GM19043 (cell line): ENCODE data around the gene IL23A.
A peak's percentile ranks its signal among the peaks of the same experiment; 100 is the strongest.
"Not testable (repeated sequence)": the region's sequence is repeated elsewhere in the genome, so short reads cannot be mapped to it uniquely, and the experiment has no call there.

Experiments
- ATAC-seq: cut with Tn5 transposase; IDR thresholded peaks from one replicate; pipeline ENCODE4 v1.9.1; 2021; ENCODE audit warnings: low read depth; ENCODE audit not compliant: unreplicated experiment

IL23A gene, protein sequence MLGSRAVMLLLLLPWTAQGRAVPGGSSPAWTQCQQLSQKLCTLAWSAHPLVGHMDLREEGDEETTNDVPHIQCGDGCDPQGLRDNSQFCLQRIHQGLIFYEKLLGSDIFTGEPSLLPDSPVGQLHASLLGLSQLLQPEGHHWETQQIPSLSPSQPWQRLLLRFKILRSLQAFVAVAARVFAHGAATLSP

GRCh38 chr12:56338308-56339157 lies at the start of gene IL23A:
TSS of gene IL23A (plus strand) at chr12:56338884. CDS start at chr12:56339045, 161 bp downstream.
- ATAC-seq = no peak

DNA sequence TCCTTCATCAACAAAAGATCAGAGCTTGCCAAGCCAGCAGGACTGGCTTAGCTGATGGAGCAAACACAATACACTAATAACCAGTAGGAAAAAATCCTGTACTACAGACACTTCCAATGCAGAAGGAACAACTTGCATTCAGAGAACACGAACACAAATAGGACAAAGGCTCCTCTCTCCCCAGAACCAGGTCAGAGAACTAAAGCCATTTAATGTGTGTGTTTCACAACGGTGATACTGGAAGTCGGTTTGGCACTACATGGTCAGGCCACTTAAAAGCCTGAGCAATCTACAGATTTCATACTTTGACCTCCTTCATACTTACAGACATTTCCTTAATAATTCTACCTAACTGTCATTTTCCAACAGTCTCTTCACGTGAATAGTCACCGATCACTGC lies 44.9 kb upstream of the IL23A start:
- no peak for ATAC-seq

DNA sequence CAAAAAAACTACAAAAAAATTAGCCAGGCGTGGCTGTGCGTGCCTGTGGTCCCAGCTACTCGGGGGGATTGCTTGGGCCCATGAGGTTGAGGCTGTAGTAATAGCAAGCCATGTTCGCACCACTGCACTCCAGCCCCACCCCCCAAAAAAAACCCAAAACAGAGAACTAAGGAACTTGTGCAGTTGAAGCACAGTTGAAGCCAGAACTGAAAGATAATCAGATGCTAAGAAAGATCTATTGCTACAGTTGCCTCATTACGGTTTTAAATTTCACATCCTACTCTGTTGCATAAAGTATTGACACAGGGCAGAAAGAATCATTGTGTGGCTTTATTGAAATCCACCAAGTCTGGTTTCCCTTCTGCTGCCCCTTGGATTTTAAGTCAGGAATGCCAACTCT lies 42.4 kb upstream of the IL23A start:
- ATAC-seq = no peak

DNA sequence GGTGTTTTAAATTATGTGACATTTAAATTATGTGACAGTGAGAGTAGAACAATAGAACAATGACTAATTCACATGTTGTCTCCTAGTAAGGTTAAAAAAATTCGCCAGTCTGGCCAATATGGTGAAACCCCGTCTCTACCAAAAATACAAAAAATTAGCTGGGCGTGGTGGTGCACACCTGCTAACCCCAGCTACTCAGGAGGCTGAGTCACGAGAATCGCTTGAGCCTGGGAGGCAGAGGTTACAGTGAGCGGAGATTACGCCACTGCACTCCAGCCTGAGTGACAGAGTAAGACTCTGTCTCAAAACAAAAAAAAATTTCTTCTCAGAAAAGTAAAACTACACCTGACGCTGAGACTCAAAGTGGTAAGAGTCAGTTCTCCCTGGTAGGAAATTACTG lies 41.3 kb upstream of the IL23A start:
- no peak for ATAC-seq

DNA sequence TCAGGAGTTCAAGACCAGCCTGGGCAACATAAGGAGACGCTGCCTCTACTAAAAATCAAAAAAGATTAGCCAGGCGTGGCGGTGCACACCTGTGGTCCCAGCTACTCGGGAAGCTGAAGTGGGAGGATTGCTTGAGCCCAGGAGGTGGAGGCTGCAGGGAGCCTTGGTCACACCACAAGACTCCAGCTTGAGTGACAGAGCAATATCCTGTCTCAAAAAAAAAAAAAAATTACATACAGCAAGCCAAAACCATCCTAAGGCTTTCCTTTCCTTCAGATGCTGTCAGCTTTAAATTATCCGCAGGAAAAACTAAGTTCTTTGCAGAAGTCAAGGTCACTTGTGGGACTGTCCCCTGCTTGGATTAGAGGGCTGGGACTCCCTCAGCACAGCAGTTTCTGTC lies 39.9 kb upstream of the IL23A start:
- no peak for ATAC-seq

DNA sequence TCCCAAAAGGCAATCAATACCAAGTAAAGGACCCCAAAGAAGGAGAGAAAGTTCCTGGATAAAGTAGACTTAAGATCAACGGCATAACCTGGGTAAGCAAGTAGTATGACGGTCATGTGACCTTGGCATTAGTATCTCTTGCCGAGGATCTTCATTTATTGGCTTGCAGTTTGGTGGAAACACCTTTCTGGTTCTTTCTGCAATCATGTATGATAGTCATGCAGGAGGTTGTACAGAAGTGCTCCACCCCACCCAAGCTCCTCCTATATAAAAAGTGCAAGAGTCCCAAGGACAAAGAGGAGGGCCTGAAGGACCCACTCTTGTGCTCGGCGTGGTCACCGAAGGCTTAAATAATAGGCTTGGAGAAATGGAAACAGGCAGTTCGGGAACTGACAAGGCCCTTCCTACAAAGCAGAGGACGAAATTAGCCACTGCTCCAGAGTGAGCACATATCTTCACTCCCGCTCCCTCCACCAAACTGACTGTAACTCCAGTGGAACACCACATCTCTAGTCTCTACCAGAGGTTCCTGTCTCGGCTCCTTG lies 39.3 kb upstream of the IL23A start:
- ATAC-seq = no peak

GRCh38 chr12:56299853-56300643 lies 38.6 kb upstream of the IL23A start, which contains the start of gene CS:
TSS of gene CS (minus strand) at chr12:56300330. CDS start at chr12:56300201, 129 bp downstream.
- peak; percentile 95 for ATAC-seq

DNA sequence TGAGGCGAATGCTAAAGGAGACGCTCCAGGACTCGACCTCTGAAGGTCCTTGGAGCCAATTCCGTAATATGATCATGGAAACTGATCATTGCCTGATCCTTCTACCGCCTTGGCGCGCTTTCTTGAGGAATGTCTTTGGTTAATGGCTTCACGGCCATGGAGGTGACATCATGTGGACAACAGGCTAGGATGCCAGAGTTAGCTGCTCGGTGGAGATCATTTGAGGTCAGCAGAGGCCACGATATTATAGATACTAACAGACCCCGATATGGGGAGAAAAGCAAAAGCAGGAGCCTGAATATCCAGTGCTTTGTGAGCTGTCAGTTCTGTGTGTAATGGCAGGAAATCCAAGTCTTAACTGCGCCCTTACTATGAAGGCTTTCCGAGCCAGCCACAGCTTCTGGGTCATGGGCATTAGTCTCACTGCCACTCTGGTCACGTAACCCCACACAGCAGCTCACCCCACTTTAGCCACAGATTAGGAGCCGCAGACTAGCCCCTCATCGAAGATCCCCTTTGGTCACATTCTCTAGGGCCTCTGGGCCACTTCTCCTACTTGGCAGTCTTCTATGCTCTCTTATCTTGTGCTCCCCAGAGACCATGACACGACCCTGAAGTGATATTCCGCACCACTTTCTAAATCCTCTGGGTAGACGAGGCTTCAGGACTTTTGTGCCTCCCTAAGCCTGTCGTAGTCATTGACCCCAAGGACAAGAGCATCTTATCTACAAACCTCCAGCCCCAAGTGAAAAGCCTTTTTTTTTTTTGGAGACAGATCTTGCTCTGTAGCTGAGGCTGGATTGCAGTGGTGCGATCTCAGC lies 37.8 kb upstream of the IL23A start:
- ATAC-seq = no peak

- ATAC-seq = no peak
Measured at GRCh38 chr12:56304276-56304675, 34.4 kb upstream of the IL23A start.

DNA sequence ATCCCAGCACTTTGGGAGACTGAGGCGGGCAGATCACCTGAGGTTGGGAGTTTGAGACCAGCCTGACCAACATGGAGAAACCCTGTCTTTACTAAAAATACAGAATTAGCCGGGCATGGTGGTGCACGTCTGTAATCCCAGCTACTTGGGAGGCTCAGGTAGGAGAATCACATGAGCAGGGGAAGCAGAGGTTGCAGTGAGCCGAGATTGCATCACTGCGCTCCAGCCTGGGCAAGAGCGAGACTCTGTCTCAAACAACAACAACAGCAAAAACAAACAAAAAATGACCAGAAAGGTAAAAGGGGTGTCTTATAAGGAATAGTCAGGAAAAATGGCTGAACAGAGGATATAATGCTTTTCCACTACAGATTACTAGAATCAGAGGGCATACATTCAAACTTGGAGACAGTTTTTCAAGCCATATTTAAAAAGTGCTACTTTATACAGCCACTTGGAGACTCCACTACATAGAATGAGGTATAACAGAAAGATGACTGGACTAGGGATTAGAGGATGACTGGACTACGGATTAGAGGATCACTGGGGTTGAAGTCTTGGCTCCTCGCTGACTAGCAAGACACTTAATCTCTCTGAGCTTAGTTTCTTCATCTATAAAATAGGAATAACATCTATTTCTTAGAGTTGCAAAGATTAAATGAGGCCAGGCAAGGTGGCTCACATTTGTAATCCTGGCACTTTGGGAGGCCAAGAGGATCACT lies 33.7 kb upstream of the IL23A start:
- ATAC-seq = no peak

DNA sequence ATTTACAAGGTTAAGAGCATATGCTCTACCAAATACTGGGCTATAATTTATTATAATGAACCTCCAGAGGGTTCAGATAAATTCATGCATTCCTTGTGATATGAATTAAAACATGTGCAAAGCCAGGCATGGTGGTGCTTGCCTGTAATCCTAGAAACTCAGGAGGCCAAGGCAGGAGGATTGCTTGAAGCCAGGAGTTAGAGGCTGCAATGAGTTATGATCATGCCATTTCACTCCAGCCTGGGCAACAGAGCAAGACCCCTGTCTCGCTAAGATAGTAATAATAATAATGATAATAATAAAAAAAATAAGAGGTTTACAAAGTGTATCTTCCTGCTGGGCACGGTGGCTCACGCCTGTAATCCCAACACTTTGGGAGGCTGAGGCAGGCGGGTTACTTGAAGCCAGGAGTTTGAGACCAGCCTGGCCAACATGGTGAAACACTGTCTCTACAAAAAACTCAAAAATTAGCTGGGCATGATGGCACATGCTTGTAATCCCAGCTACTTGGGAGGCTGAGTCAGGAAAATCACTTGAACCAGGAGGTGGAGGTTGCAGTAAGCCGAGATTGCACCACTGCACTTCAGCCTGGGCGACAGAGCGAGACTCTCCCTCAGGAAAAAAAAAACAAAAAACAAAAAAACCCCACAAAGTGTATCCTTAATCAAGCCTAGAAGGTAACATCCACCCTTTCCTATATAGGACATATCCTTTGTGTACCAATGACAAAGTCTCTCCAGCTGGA lies 31.3 kb upstream of the IL23A start:
- no peak for ATAC-seq

GRCh38 chr12:56308714-56309113 lies 30.0 kb upstream of the IL23A start:
- no peak for ATAC-seq

DNA sequence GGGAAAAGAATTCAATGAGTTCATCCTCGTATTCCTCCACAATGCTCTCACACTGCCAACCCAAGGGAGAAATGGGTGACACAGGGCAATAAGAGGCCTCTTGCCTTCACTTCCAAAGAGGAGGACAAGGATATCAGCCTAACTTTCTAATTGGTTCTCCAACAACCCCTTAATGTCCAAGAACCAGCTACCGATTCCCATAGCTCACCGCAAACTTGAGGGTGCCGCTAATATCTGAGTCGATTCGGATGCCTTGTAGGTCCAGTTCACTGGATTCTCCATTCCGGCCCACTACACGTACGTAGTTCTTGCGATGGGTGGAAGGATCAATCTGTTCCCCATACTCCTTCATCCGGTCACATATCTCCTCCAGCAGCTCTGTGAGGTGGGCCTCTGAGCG lies 27.7 kb upstream of the IL23A start:
- no peak for ATAC-seq

GRCh38 chr12:56315249-56315621 lies 23.4 kb upstream of the IL23A start:
- ATAC-seq = no peak

DNA sequence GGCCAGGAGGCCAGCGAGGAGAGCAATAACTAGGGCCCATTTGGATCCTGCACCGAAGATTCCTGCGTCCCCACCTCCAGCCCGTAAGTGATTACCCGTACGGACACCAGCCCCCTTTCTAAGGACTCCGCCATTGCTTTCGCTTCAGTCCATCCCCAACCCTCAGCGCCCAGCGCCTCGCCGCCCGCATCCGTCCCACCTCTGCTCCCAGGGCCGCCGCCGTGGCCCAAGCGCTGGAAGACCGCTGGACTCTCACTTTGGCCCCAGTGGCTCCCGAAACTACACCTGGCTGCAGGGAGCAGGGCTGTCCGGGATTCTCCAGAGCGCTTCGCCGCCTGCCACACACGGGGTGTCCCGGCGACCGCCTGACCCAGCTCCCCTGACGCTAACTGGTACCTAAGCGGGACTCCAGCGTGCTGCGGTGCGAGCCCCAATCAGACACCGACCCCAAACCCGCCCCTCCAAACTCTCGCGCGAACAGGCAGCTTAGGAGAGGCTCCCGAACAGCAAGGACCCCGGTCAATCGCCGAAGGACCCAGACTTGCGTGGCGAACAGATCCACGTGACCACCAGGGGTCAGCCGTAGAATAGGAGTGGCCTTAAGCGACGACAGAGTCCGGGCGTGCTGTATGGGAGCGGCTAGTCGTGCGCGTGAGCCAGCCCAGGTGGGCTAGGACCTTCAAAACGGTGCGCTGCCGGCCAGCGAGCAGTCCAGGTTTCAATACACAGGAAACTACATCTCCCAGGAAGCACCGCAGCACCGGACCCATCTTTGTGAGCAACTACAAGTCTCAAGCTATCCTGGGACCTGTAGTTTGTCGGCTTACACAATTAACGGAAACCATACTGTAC lies 22.8 kb upstream of the IL23A start, which contains the start of gene CNPY2:
Gene CNPY2, minus strand, starts transcription at position 367 of the 852 bp plus-strand sequence. CDS start 771 bp downstream, outside the sequence.
- ATAC-seq = peak; percentile 90

DNA sequence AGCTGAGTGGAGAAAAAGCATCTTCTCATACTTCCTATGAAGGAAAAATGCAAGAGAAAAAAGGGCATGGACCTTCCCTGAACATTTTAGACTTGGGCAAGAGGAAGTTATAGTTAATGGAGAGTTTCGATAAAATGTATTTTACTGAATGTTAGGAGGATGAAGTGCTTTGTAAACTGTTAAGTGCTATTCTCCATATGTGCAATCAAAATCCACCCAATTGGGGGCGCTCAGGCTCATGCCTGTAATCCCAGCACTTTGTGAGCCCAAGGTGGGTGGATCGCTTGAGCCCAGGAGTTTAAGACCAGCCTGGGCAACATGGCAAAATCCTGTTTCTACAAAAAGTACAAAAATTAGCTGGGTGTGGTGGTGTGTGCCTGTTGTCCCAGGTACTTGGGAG lies 21.0 kb upstream of the IL23A start:
- no peak for ATAC-seq

- no peak for ATAC-seq
Measured at GRCh38 chr12:56321027-56321426, 17.7 kb upstream of the IL23A start.

- ATAC-seq = not testable (repeated sequence)
Measured at GRCh38 chr12:56321610-56322009, 17.1 kb upstream of the IL23A start.
